HepG2 (cell line): Measurements from ENCODE around the gene SASH1. TPM values are rescaled to one million over a fixed set of nuclear protein-coding genes. Genes with fewer than 3 reads are reported as not detected.

Experiments used
- BORCS8-MEF2B ChIP-seq: sonication (generic); formaldehyde crosslinking; IDR thresholded peaks from 2 replicates; pipeline ENCODE4 v1.8.0; 2022; ENCODE audit warnings: mild to moderate bottlenecking, missing genetic modification reagents
- DMAP1 ChIP-seq: IDR thresholded peaks from 2 replicates; pipeline ENCODE4 v1.6.1; 2016
- GLMP ChIP-seq: sonication (generic); formaldehyde crosslinking; IDR thresholded peaks from 2 replicates; pipeline ENCODE4 v1.9.0; 2021; ENCODE audit warnings: missing genetic modification reagents, mild to moderate bottlenecking, borderline replicate concordance
- KDM5A ChIP-seq: fragments of 200-600 bp; sonication (generic); IDR thresholded peaks from 2 replicates; pipeline ENCODE4 v1.7.0; 2018; ENCODE audit warnings: antibody characterized with exemption, mild to moderate bottlenecking, low read length, borderline replicate concordance
- KLF12 ChIP-seq: sonication (generic); formaldehyde crosslinking; IDR thresholded peaks from 2 replicates; pipeline ENCODE4 v1.4.0; 2020; ENCODE audit warnings: missing genetic modification reagents, borderline replicate concordance
- MYC ChIP-seq: sonication (generic); formaldehyde crosslinking; IDR thresholded peaks from 2 replicates; pipeline ENCODE4 v1.9.0; 2021; ENCODE audit warnings: missing genetic modification reagents, borderline replicate concordance
- MZF1 ChIP-seq: sonication (generic); formaldehyde crosslinking; IDR thresholded peaks from 2 replicates; pipeline ENCODE4 v1.8.1; 2023; ENCODE audit warnings: mild to moderate bottlenecking, missing genetic modification reagents, borderline replicate concordance
- NFE2L2 ChIP-seq: fragments of 150-350 bp; IDR thresholded peaks from 2 replicates; pipeline ENCODE4 v1.6.1; 2014; ENCODE audit warnings: low read length
- RERE ChIP-seq: IDR thresholded peaks from 2 replicates; pipeline ENCODE4 v1.6.1; 2016; ENCODE audit warnings: low read depth, missing genetic modification reagents, missing compliant biosample characterization
- SMYD3 ChIP-seq: sonication (generic); formaldehyde crosslinking; IDR thresholded peaks from 2 replicates; pipeline ENCODE4 v1.8.1; 2023; ENCODE audit warnings: mild to moderate bottlenecking, missing genetic modification reagents
- TBL1XR1 ChIP-seq: fragments of 150-350 bp; IDR thresholded peaks from 2 replicates; pipeline ENCODE4 v1.6.1; 2014; ENCODE audit warnings: borderline replicate concordance, low read length; ENCODE audit not compliant: partially characterized antibody
- TFE3 ChIP-seq: IDR thresholded peaks from 2 replicates; pipeline ENCODE4 v1.6.1; 2016
- TMF1 ChIP-seq: sonication (generic); formaldehyde crosslinking; IDR thresholded peaks from 2 replicates; pipeline ENCODE4 v1.8.1; 2022; ENCODE audit warnings: low read depth, missing genetic modification reagents
- ZFP36 ChIP-seq: fragments of 150-350 bp; IDR thresholded peaks from 2 replicates; pipeline ENCODE4 v1.6.1; 2018; ENCODE audit warnings: borderline replicate concordance, low read length, low read depth; ENCODE audit not compliant: partially characterized antibody
- ZFP36L1 ChIP-seq: sonication (generic); formaldehyde crosslinking; IDR thresholded peaks from 2 replicates; pipeline ENCODE4 v1.8.0; 2022; ENCODE audit warnings: mild to moderate bottlenecking, missing genetic modification reagents, moderate library complexity
- ZNF138 ChIP-seq: sonication (generic); formaldehyde crosslinking; IDR thresholded peaks from 2 replicates; pipeline ENCODE4 v1.5.0; 2020; ENCODE audit warnings: mild to moderate bottlenecking, low read depth, missing genetic modification reagents
- ZNF567 ChIP-seq: sonication (generic); formaldehyde crosslinking; IDR thresholded peaks from 2 replicates; pipeline ENCODE4 v1.8.1; 2023; ENCODE audit warnings: mild to moderate bottlenecking, missing genetic modification reagents, borderline replicate concordance
- ZNF607 ChIP-seq: sonication (generic); formaldehyde crosslinking; IDR thresholded peaks from 2 replicates; pipeline ENCODE4 v1.5.1; 2020; ENCODE audit warnings: missing genetic modification reagents, mild to moderate bottlenecking, borderline replicate concordance
- ZNF770 ChIP-seq: sonication (generic); formaldehyde crosslinking; IDR thresholded peaks from 2 replicates; pipeline ENCODE4 v1.5.0; 2020; ENCODE audit warnings: mild to moderate bottlenecking, missing genetic modification reagents
- polyA plus RNA-seq, 8 experiments: library from polyadenylated mRNA; depleted of rRNA in 3 of 8; stranded (reverse) in 7 of 8; unstranded in 1 of 8; fragments of >200 nt; fragmentation: Illumina TruSeq in 4 of 8; extraction: Trizol in 4 of 8; gene quantifications; 2 replicates each; pipeline versions ENCODE4 v1.2.1 to v1.2.3, GENCODE V29; 2011 to 2016; ENCODE audit warnings: low read depth in 4 of 8, missing spikeins in 1 of 8, mixed read lengths in 1 of 8; ENCODE audit not compliant: insufficient read depth in 1 of 8
- total RNA-seq, 5 experiments: library from RNA; depleted of rRNA; stranded (reverse); fragments of >200 nt; fragmentation: Illumina TruSeq; extraction: Trizol; gene quantifications; 2 replicates each; pipeline ENCODE4 v1.2.3, GENCODE V29; 2016; ENCODE audit warnings: low read depth in 1 of 5

Gene SASH1
- total and polyA plus RNA-seq, 2 of the 13 experiments (the other 11 are each of a cell fraction or from before 2014, with no cell fraction given) = 7.5 to 8.2 TPM

- TF ChIP-seq TMF1 (CRISPR knock-in tag) (peak; percentile 78; the same call in 1 of the 2 replicates), SMYD3 (CRISPR knock-in tag) (peak; percentile 62; the same call in 1 of the 2 replicates), ZFP36 (peak; percentile 37), KLF12 (CRISPR knock-in tag) (0 out of 2 replicates have a peak, but pooled peaks have one; percentile 18), KDM5A (no peak), ZFP36L1 (CRISPR knock-in tag) (no peak), MYC (peak; percentile 61; the same call in 1 of the 2 replicates), MZF1 (CRISPR knock-in tag) (no peak), TFE3 (CRISPR knock-in tag) (no peak), ZNF567 (no peak), DMAP1 (CRISPR knock-in tag) (0 out of 2 replicates have a peak, but pooled peaks have one; percentile 43), ZNF607 (peak; percentile 51; the same call in 1 of the 2 replicates), TBL1XR1 (peak; percentile 30), RERE (no peak), ZNF138 (CRISPR knock-in tag) (no peak), BORCS8-MEF2B (CRISPR knock-in tag) (peak; percentile 85), GLMP (CRISPR knock-in tag) (no peak), ZNF770 (CRISPR knock-in tag) (peak; percentile 71; the same call in 1 of the 2 replicates), NFE2L2 (no peak)
These were observed 217.3 kb downstream of the SASH1 start (continued) for GRCh38 chr6:148559848-148560433.
